SH-SY5Y (cell line): ENCODE results near the gene TLE3.

Source experiments
- GATA2 ChIP-seq: IDR thresholded peaks from 2 replicates; pipeline ENCODE4 v1.6.1; 2011; ENCODE audit warnings: mild to moderate bottlenecking, low read depth, low read length
- GATA3 ChIP-seq: IDR thresholded peaks from 2 replicates; pipeline ENCODE4 v1.6.1; 2011; ENCODE audit warnings: low read depth, mild to moderate bottlenecking, low read length, moderate library complexity

The TLE3 gene

GRCh38 chr15:70096215-70097062, 1.3 kb downstream of the TLE3 start:
- TF ChIP-seq GATA2: no peak
- no peak for TF ChIP-seq GATA3

- TF ChIP-seq GATA2 (no peak), GATA3 (no peak)
These were observed 2.1 kb downstream of the TLE3 start for GRCh38 chr15:70095408-70096214.

DNA sequence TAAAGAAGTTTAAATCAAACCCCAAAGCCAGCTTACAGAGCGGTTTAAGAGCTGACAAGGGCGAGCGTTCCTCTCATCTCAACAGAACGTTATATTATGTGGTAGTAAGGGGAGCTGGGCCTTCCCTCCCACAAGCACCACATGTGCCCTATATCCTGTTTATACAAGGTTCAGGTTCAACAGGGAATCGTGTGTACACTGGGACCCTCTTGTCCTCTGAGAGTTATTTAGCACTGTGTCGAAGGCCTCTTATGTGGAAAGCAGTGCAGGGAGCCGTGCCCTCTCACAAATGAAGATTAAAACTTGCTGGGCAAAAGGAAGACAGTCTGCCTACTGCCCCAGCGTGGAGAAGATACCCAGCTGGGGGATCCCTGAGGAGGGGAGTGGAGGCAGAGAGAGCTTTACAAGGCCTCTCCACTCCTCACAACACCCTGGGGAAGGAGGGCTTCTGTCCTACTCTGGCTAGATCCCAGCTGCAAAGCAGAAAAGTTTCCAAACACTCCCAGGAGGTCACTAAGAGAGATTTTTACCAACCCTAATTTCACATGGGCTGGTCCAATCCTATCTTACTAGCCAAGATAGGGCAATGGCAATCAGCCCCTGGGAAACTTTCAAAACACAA, 2.9 kb downstream of the TLE3 start:
- TF ChIP-seq GATA2: no peak
- no peak for TF ChIP-seq GATA3

GRCh38 chr15:70093481-70094319, 4.0 kb downstream of the TLE3 start:
- TF ChIP-seq GATA2 (no peak; the same call in 1 of the 2 replicates), GATA3 (no peak)

DNA sequence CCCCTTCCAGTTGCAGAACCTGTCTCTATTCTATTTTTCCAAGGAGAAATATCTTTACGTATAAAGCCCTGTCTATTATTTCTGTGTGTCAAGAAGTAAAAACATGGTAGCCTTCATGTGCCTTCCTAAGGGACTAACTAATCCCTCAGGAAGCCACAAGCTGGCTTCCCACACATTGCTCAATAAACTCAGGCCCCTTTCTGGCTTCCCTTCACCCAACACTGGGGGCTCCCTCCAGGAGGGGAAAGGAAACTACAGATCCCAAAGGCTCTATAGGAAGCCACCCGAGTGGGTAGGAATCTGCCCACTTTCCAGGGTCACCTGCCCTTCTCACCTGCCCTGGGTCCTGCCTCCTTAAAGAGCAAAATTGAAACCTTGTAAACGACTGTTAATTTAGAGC, 4.6 kb downstream of the TLE3 start:
- no peak for TF ChIP-seq GATA2
- TF ChIP-seq GATA3: no peak

DNA sequence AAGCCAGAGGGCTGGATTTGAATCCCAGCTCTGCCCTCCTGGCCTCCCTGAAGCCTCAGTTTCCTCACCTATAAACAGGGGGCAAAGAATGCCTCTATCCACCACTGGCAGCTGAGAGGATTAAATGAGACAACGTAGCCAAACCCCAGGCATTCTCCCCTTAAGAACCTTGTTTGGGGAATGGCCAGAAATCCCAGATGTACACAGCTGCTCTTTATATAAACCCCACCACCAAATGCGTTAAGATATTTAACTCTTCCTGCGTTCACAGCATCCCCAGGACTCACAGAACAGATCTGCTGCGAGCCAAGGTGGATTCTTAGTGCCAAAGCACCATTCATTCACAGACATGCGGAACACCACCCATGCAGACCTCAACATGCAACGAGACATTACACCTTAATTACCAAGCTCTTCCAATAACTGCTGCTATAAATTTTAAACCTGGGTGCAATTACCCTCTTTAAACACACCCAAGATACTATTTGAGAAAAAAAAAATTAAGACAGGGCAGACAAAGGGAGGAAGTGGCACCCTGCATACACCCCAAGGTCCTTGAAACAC, 5.2 kb downstream of the TLE3 start:
- no peak for TF ChIP-seq GATA2

DNA sequence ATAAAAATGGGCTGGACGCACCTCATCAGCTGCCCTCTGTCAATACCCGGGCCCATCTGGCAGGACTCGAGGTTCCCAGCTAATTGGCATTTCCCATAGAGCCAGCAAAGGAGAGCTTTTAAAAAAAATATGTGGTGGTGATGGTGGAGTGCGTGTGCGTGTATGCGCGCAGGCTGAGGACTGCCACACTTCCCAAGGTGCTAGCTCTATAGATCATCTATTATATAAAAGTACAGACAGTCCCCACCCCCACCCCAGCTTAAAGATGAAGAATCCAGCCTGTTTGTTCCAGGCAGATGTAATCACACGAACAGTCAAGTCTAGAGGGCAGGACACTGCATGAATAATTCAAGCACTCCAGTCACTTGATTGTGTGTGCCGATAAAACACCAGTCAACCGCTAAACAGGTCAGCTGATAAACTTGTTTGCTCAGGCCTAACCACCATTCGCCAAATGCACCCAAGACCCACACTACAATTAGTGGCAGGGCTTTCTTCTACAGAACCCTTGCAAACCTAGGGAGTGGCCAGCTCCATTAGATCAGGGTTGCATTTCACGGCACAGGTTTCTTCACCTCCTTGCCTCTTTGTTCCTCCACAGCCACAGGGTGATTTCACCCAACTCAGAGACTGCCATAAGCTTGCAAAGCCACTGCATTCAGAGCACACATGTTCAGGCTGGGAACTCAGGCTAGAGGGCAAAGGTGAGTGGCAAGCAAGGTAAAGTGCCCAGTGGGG, 5.8 kb downstream of the TLE3 start:
- TF ChIP-seq GATA2: peak; percentile 98
- peak; percentile 97 for TF ChIP-seq GATA3

- TF ChIP-seq GATA3 (no peak), GATA2 (no peak)
These were observed 7.1 kb downstream of the TLE3 start for GRCh38 chr15:70090436-70091296.

- TF ChIP-seq GATA2: no peak
- TF ChIP-seq GATA3: no peak
These were observed 8.1 kb downstream of the TLE3 start for GRCh38 chr15:70089692-70089971.

DNA sequence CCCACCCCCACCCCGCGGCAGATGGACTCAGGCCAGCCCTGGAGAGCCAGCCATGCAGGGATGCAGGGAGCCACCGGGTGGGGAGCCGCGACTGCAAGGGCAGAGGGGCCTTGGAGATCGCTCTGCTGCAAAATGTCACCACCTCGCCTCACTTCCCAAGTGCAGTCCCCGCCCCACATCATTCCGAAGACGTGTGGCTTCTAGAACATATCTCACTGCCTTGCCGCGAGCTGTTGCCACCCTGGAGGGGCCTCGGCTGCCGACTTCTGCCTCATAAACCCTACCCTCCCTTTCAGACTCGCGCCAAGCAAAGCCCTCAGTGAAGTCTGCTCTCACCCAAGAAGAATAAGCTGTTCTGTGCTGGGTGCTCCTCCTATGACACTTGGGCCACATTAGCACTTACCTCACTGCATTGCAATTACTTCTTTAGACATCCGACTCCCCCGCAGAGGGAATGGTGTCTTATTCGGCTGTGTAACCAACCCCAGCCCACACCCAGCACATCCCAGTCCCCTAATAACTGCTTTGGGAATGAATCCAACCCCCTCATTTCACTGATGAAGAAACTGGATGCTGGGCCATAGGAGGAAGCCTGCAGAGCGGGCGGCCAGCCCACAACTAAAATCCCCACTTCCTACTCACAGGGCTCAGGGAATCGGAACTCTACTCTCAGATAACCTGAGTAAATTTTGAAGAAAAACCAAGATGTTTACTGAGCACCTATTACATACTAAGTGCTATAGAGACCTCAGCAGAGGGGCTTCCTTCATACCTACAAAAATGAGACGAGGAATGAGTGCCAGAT, 8.6 kb downstream of the TLE3 start:
- no peak for TF ChIP-seq GATA3
- no peak for TF ChIP-seq GATA2

GRCh38 chr15:70088455-70088854, 9.3 kb downstream of the TLE3 start:
- TF ChIP-seq GATA3 (no peak), GATA2 (no peak)
